HepG2 (cell line): Measurements from ENCODE around the gene ZBTB46. TPM values are rescaled to one million over a fixed set of nuclear protein-coding genes. Genes with fewer than 3 reads are reported as not detected.

Source experiments
- CCAR2 ChIP-seq: fragments of 200-400 bp; formaldehyde crosslinking; optimal IDR thresholded peaks from 2 replicates; pipeline ENCODE3; 2018; ENCODE audit warnings: low read depth, mild to moderate bottlenecking, low read length, moderate library complexity
- DR1 ChIP-seq: sonication (generic); formaldehyde crosslinking; IDR thresholded peaks from 2 replicates; pipeline ENCODE4 v1.8.0; 2021; ENCODE audit warnings: mild to moderate bottlenecking, missing genetic modification reagents, inconsistent platforms
- FOXP1 ChIP-seq, 2 experiments: fragments of 450-650 bp in 1 of 2; IDR thresholded peaks; 2 replicates each; pipeline ENCODE4 v1.6.1; 2017 to 2018; ENCODE audit warnings: antibody characterized with exemption in 1 of 2
- NONO ChIP-seq, 2 experiments: fragments of 450-650 bp in 1 of 2; sonication (generic) in 1 of 2; formaldehyde crosslinking in 1 of 2; IDR thresholded peaks in 1 of 2; conservative IDR thresholded peaks in 1 of 2; 2 replicates each; pipeline versions ENCODE4 v1.6.1 to v1.8.0; 2017 to 2022; ENCODE audit warnings: mild to moderate bottlenecking in 1 of 2, missing genetic modification reagents in 1 of 2, moderate library complexity in 1 of 2
- PAX8 ChIP-seq: sonication (generic); formaldehyde crosslinking; IDR thresholded peaks from 2 replicates; pipeline ENCODE4 v1.8.0; 2022; ENCODE audit warnings: mild to moderate bottlenecking, missing genetic modification reagents, borderline replicate concordance
- RARG ChIP-seq: sonication (generic); formaldehyde crosslinking; IDR thresholded peaks from 2 replicates; pipeline ENCODE4 v1.4.0; 2020; ENCODE audit warnings: low read depth, mild to moderate bottlenecking, missing genetic modification reagents
- RELA ChIP-seq: sonication (generic); formaldehyde crosslinking; IDR thresholded peaks from 2 replicates; pipeline ENCODE4 v1.4.0; 2020; ENCODE audit warnings: missing genetic modification reagents
- RXRB ChIP-seq: IDR thresholded peaks from 2 replicates; pipeline ENCODE4 v1.6.1; 2016; ENCODE audit warnings: borderline replicate concordance, missing genetic modification reagents, missing compliant biosample characterization
- ZBTB42 ChIP-seq: sonication (generic); formaldehyde crosslinking; IDR thresholded peaks from 2 replicates; pipeline ENCODE4 v1.5.0; 2020; ENCODE audit warnings: mild to moderate bottlenecking, missing genetic modification reagents
- ZBTB7B ChIP-seq: sonication (generic); formaldehyde crosslinking; IDR thresholded peaks from 2 replicates; pipeline ENCODE4 v1.4.0; 2020; ENCODE audit warnings: missing genetic modification reagents
- ZNF207 ChIP-seq: fragments of 450-650 bp; IDR thresholded peaks from 2 replicates; pipeline ENCODE4 v1.6.1; 2016; ENCODE audit warnings: antibody characterized with exemption, borderline replicate concordance
- ZNF337 ChIP-seq: sonication (generic); formaldehyde crosslinking; IDR thresholded peaks from 2 replicates; pipeline ENCODE4 v1.5.1; 2020; ENCODE audit warnings: missing genetic modification reagents, low read depth, mild to moderate bottlenecking, borderline replicate concordance
- ZSCAN21 ChIP-seq: sonication (generic); formaldehyde crosslinking; IDR thresholded peaks from 2 replicates; pipeline ENCODE4 v1.8.0; 2022; ENCODE audit warnings: mild to moderate bottlenecking, missing genetic modification reagents, moderate library complexity, borderline replicate concordance
- polyA plus RNA-seq, 8 experiments: library from polyadenylated mRNA; depleted of rRNA in 3 of 8; stranded (reverse) in 7 of 8; unstranded in 1 of 8; fragments of >200 nt; fragmentation: Illumina TruSeq in 4 of 8; extraction: Trizol in 4 of 8; gene quantifications; 2 replicates each; pipeline versions ENCODE4 v1.2.1 to v1.2.3, GENCODE V29; 2011 to 2016; ENCODE audit warnings: low read depth in 4 of 8, missing spikeins in 1 of 8, mixed read lengths in 1 of 8; ENCODE audit not compliant: insufficient read depth in 1 of 8
- total RNA-seq, 5 experiments: library from RNA; depleted of rRNA; stranded (reverse); fragments of >200 nt; fragmentation: Illumina TruSeq; extraction: Trizol; gene quantifications; 2 replicates each; pipeline ENCODE4 v1.2.3, GENCODE V29; 2016; ENCODE audit warnings: low read depth in 1 of 5
- TF ChIP-seq, protein P1 (sequence below): sonication (generic); formaldehyde crosslinking; IDR thresholded peaks from 2 replicates; pipeline ENCODE4 v1.4.0; 2020; ENCODE audit warnings: missing genetic modification reagents, borderline replicate concordance
- TF ChIP-seq, protein P2 (sequence below), 2 experiments: fragments of 450-650 bp in 1 of 2; sonication (generic) in 1 of 2; formaldehyde crosslinking in 1 of 2; IDR thresholded peaks; 2 replicates each; pipeline versions ENCODE4 v1.6.1 to v1.8.0; 2016 to 2022; ENCODE audit warnings: antibody characterized with exemption in 1 of 2, mild to moderate bottlenecking in 1 of 2, missing genetic modification reagents in 1 of 2
- TF ChIP-seq, protein P3 (sequence below): sonication (generic); formaldehyde crosslinking; IDR thresholded peaks from 2 replicates; pipeline ENCODE4 v1.8.1; 2023; ENCODE audit warnings: mild to moderate bottlenecking, missing genetic modification reagents, borderline replicate concordance

The ZBTB46 gene
- total and polyA plus RNA-seq, 2 of the 13 experiments (the other 11 are each of a cell fraction or from before 2014, with no cell fraction given), result 1.6 to 13.5 TPM

DNA sequence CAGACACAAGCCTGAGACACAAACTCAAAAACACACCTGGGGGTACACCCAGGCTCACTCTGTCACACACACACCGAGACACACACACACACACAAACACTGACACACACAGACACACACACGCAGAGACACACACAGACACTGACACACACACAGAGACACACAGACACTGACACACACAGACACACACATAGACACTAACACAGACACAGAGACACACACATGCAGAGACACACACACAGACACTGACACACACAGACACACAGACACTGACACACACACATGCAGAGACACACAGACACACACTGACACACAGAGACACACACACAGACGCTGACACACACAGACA is 15.8 kb upstream of the ZBTB46 start (continued):
- TF ChIP-seq CCAR2 (no peak), RXRB (CRISPR knock-in tag) (no peak), PAX8 (CRISPR knock-in tag) (no peak), NONO (IDR thresholded peaks at IDR 0.05) (peak; percentile 95; the same call in 1 of the 2 replicates), NONO (CRISPR knock-in tag; conservative IDR thresholded peaks at IDR 0.05) (no peak), DR1 (CRISPR knock-in tag) (no peak), FOXP1 (IDR thresholded peaks at IDR 0.05) (peak; percentile 83; the same call in 1 of the 2 replicates), FOXP1 (CRISPR knock-in tag; IDR thresholded peaks at IDR 0.05) (no peak), ZBTB42 (CRISPR knock-in tag) (no peak), ZNF337 (CRISPR knock-in tag) (no peak), RELA (CRISPR knock-in tag) (no peak), ZNF207 (peak; percentile 94), ZSCAN21 (0 out of 2 replicates have a peak, but pooled peaks have one; percentile 16), ZBTB7B (CRISPR knock-in tag) (no peak), RARG (CRISPR knock-in tag) (no peak)
- TF ChIP-seq, protein P1, sequence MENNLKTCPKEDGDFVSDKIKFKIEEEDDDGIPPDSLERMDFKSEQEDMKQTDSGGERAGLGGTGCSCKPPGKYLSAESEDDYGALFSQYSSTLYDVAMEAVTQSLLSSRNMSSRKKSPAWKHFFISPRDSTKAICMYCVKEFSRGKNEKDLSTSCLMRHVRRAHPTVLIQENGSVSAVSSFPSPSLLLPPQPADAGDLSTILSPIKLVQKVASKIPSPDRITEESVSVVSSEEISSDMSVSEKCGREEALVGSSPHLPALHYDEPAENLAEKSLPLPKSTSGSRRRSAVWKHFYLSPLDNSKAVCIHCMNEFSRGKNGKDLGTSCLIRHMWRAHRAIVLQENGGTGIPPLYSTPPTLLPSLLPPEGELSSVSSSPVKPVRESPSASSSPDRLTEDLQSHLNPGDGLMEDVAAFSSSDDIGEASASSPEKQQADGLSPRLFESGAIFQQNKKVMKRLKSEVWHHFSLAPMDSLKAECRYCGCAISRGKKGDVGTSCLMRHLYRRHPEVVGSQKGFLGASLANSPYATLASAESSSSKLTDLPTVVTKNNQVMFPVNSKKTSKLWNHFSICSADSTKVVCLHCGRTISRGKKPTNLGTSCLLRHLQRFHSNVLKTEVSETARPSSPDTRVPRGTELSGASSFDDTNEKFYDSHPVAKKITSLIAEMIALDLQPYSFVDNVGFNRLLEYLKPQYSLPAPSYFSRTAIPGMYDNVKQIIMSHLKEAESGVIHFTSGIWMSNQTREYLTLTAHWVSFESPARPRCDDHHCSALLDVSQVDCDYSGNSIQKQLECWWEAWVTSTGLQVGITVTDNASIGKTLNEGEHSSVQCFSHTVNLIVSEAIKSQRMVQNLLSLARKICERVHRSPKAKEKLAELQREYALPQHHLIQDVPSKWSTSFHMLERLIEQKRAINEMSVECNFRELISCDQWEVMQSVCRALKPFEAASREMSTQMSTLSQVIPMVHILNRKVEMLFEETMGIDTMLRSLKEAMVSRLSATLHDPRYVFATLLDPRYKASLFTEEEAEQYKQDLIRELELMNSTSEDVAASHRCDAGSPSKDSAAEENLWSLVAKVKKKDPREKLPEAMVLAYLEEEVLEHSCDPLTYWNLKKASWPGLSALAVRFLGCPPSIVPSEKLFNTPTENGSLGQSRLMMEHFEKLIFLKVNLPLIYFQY (CRISPR knock-in tag), result no peak
- TF ChIP-seq, protein P2, sequence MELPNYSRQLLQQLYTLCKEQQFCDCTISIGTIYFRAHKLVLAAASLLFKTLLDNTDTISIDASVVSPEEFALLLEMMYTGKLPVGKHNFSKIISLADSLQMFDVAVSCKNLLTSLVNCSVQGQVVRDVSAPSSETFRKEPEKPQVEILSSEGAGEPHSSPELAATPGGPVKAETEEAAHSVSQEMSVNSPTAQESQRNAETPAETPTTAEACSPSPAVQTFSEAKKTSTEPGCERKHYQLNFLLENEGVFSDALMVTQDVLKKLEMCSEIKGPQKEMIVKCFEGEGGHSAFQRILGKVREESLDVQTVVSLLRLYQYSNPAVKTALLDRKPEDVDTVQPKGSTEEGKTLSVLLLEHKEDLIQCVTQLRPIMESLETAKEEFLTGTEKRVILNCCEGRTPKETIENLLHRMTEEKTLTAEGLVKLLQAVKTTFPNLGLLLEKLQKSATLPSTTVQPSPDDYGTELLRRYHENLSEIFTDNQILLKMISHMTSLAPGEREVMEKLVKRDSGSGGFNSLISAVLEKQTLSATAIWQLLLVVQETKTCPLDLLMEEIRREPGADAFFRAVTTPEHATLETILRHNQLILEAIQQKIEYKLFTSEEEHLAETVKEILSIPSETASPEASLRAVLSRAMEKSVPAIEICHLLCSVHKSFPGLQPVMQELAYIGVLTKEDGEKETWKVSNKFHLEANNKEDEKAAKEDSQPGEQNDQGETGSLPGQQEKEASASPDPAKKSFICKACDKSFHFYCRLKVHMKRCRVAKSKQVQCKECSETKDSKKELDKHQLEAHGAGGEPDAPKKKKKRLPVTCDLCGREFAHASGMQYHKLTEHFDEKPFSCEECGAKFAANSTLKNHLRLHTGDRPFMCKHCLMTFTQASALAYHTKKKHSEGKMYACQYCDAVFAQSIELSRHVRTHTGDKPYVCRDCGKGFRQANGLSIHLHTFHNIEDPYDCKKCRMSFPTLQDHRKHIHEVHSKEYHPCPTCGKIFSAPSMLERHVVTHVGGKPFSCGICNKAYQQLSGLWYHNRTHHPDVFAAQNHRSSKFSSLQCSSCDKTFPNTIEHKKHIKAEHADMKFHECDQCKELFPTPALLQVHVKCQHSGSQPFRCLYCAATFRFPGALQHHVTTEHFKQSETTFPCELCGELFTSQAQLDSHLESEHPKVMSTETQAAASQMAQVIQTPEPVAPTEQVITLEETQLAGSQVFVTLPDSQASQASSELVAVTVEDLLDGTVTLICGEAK (IDR thresholded peaks at IDR 0.05), result peak; percentile 61
- TF ChIP-seq, protein P2 (CRISPR knock-in tag; IDR thresholded peaks at IDR 0.05), result no peak
- TF ChIP-seq, protein P3, sequence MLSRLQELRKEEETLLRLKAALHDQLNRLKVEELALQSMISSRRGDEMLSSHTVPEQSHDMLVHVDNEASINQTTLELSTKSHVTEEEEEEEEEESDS (CRISPR knock-in tag), result no peak
